ENCODE measurements around the gene NMU.

Gene NMU

DNA sequence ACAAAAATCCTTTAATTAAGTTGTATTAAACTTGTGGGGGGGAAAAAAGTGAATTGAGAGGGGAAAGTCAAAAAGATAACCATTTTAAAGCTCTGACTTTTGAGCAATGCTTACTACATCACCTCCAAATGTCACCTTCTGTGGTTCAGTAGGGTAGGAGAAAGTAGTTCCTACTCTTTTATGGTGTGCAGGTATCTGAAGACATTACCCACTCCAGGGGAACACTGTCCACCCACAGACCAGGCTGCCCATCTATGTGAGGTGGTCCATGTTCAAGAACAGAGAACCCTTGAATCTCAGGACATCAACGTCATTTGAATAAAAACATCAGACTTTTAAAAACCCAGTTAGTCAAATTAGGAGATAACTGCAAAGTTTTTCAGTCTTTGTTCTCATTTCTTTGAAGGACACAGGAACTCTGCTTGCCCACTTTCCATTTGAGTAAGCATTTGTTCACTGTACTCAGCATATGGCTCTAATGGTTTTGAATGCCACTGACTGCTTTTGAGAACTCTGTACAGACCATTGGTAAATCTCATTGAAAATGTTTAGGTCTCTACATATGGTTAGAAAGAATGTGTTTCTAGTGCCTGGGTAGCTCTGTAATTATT, 18.4 kb downstream of the NMU start:
- Histone ChIP-seq H3K9me3 (ENCODE audit: low read depth, low read length) (no peaks in the 10 kb centered on the region), H3K27ac (no peak overlapping the region), H3K36me3 (ENCODE audit: insufficient read depth, low read length) (no peaks in the 10 kb centered on the region), H3K4me3 (no peak overlapping the region), H3K9ac (ENCODE audit: insufficient read length) (no peak overlapping the region)
- TF ChIP-seq POLR2AphosphoS5 (IDR thresholded peaks at IDR 0.05; ENCODE audit: borderline replicate concordance, low read depth, low read length) (no peak), EZH2 (IDR thresholded peaks at IDR 0.05) (no peak), FOXP2 (optimal IDR thresholded peaks at IDR 0.05; ENCODE audit: control extremely low read depth, extremely low read length, insufficient read depth) (no peak)
- DNase-seq (ENCODE audit: low read depth, low spot score), result no peak

DNA sequence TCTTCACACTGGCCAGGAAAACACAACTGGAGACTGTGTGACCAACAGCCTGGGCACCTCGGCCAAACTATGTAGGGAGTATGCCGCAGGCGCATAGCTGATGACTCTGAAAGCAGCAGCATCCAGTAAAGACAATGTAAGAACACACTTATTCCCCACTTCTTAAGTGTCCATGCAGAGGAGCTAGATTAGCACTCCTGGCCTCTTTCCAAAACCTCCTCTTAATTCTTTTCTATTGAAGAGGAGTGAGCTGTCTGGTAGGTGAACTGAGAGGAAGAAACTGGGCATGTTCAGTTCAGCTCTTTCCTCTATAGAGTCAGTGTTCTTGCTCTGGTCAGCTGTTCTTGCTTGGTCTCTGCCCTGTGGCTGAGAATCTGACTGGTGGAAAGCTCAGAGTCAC, 21.1 kb downstream of the NMU start:
- Histone ChIP-seq H3K27ac (no peak overlapping the region), H3K9ac (ENCODE audit: insufficient read length) (no peak overlapping the region), H3K9me3 (ENCODE audit: low read depth, low read length) (no peaks in the 10 kb centered on the region), H3K4me3 (no peak overlapping the region), H3K36me3 (ENCODE audit: insufficient read depth, low read length) (no peaks in the 10 kb centered on the region)
- DNase-seq (ENCODE audit: low read depth, low spot score), result no peak
- no peak for TF ChIP-seq FOXP2 (optimal IDR thresholded peaks at IDR 0.05; ENCODE audit: control extremely low read depth, extremely low read length, insufficient read depth)
- TF ChIP-seq POLR2AphosphoS5 (IDR thresholded peaks at IDR 0.05; ENCODE audit: borderline replicate concordance, low read depth, low read length), result no peak
- TF ChIP-seq EZH2 (IDR thresholded peaks at IDR 0.05), result no peak

DNA sequence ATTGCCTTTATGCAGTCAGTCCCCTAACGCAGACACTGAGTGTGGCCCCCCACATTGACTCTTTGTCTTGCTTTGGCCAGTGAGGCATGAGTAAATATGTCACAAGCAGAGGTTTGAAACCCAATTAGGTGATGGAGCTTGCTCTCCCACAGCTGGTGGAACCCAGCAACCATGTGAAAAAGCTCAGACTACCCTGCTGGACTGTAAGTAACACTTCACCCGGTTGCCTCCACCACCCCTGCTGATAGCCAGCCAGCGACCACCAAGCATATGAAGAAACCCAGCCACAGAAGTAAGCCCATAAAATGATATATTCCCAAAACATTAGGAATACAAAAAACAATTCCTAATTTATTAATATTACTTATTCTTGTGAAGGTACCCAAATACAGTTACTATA, 22.5 kb downstream of the NMU start:
- H3K9me3 ChIP-seq (ENCODE audit: low read depth, low read length), result no peaks in the 10 kb centered on the region
- H3K4me3 ChIP-seq, result no peak overlapping the region
- no peaks in the 10 kb centered on the region for H3K36me3 ChIP-seq (ENCODE audit: insufficient read depth, low read length)
- DNase-seq (ENCODE audit: low read depth, low spot score), result no peak
- H3K27ac ChIP-seq, result no peak overlapping the region
- no peak for TF ChIP-seq FOXP2 (optimal IDR thresholded peaks at IDR 0.05; ENCODE audit: control extremely low read depth, extremely low read length, insufficient read depth)
- TF ChIP-seq POLR2AphosphoS5 (IDR thresholded peaks at IDR 0.05; ENCODE audit: borderline replicate concordance, low read depth, low read length), result no peak
- no peak for TF ChIP-seq EZH2 (IDR thresholded peaks at IDR 0.05)
- no peak overlapping the region for H3K9ac ChIP-seq (ENCODE audit: insufficient read length)

DNA sequence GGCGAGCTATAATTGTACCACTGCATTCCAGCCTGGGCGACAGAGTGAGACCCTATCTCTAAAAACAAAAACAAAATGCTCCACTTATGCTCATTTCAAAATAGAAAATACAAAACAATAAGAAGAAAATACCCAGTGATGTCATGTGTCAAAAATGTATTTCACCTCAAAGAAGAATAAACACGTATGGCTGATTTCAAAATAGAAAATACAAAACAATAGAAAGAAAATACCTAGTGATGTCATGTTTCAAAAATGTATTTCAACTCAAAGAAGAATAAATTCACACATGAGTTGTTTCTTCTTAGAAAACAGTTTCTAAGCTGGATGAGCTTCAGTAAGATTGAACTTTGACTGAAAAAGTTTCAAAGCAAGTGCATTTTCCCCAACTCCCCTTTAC, 23.8 kb downstream of the NMU start:
- no peak overlapping the region for H3K27ac ChIP-seq

DNA sequence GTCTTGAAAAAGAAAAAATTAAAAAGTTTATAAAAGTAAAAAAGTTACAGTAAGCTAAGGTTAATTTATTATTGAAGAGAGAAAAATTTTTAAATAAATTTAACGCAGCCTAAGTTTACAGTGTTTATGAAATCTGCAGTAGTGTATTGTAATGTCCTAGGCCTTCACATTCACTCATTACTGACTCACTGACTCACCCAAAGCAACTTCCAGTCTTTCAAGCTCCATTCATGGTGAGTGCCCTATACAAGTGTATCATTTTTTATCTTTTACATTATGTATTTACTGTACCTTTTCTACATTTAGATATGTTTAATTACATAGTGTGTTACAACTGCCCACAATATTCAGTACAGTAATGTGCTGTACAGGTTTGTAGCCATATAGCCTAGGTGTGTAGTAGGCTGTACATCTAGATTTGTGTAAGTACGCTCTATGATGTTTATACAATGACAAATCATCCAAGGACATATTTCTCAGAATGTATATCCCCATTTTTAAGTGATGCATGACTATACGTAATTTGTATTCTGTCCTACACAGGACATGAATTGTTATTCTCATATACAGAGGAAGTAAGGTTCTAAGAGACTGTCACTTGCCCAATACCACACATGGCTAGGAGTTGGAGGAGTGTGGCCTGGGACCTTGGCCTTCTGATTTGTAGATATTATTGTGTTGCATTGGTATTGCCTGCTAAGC, 24.6 kb downstream of the NMU start:
- no peak for TF ChIP-seq FOXP2 (optimal IDR thresholded peaks at IDR 0.05; ENCODE audit: control extremely low read depth, extremely low read length, insufficient read depth)
- TF ChIP-seq POLR2AphosphoS5 (IDR thresholded peaks at IDR 0.05; ENCODE audit: borderline replicate concordance, low read depth, low read length), result no peak
- no peak overlapping the region for H3K4me3 ChIP-seq
- DNase-seq (ENCODE audit: low read depth, low spot score), result no peak
- H3K27ac ChIP-seq, result no peak overlapping the region
- no peak overlapping the region for H3K9ac ChIP-seq (ENCODE audit: insufficient read length)
- H3K9me3 ChIP-seq (ENCODE audit: low read depth, low read length), result no peaks in the 10 kb centered on the region
- H3K36me3 ChIP-seq (ENCODE audit: insufficient read depth, low read length), result no peaks in the 10 kb centered on the region

More for the DNA sequence above, 23.8 kb downstream of the NMU start:
- Histone ChIP-seq H3K36me3 (ENCODE audit: insufficient read depth, low read length) (no peaks in the 10 kb centered on the region), H3K4me3 (no peak overlapping the region), H3K9ac (ENCODE audit: insufficient read length) (no peak overlapping the region), H3K9me3 (ENCODE audit: low read depth, low read length) (no peaks in the 10 kb centered on the region)
- DNase-seq (ENCODE audit: low read depth, low spot score), result no peak
- no peak for TF ChIP-seq EZH2 (IDR thresholded peaks at IDR 0.05)

DNA sequence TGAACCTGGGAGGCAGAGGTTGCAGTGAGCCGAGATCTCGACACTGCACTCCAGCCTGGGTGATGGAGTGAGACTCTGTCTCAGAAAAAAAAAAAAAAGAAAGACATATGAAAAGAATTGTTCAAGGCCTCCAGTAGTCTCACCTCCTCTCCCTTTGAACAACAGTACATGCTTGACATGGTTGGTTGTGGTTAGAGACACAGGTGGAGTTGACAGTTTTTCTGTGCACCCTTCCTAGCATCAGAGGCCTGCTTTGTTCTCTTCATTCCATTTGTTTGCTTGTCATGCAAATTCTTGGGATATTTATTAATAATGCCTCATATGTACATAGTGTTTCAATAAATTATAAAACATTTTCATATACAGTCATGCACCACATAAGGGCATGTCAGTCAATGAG, 25.7 kb downstream of the NMU start:
- DNase-seq (ENCODE audit: low read depth, low spot score), result no peak
- no peak for TF ChIP-seq POLR2AphosphoS5 (IDR thresholded peaks at IDR 0.05; ENCODE audit: borderline replicate concordance, low read depth, low read length)
- TF ChIP-seq FOXP2 (optimal IDR thresholded peaks at IDR 0.05; ENCODE audit: control extremely low read depth, extremely low read length, insufficient read depth), result no peak
- TF ChIP-seq EZH2 (IDR thresholded peaks at IDR 0.05), result no peak
- Histone ChIP-seq H3K9me3 (ENCODE audit: low read depth, low read length) (no peaks in the 10 kb centered on the region), H3K36me3 (ENCODE audit: insufficient read depth, low read length) (no peaks in the 10 kb centered on the region), H3K4me3 (no peak overlapping the region), H3K9ac (ENCODE audit: insufficient read length) (no peak overlapping the region), H3K27ac (no peak overlapping the region)

DNA sequence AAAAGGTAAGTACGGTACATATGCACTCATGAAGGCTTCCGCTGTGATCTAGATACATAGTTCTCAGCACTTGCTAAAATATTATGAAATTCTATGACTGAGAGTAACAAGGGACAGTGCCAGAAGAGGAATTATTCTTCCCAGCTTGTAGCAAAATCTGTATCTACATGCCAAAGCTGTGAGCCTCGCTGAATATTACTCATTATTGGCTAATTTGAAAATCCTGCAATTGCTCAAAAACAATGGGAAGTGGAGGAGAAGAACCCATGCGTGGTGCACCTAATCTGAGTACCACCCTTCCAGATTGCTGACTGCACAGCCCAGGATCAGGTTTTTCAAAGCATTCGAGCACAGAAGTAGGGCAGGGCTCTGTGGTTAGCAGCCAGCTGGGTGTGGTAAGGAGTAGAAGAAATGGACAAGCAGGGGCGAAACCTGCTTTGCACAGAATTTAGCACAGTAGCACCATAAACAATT, 26.7 kb downstream of the NMU start:
- H3K4me3 ChIP-seq, result no peak overlapping the region
- H3K9me3 ChIP-seq (ENCODE audit: low read depth, low read length), result no peaks in the 10 kb centered on the region
- no peaks in the 10 kb centered on the region for H3K36me3 ChIP-seq (ENCODE audit: insufficient read depth, low read length)
- H3K9ac ChIP-seq (ENCODE audit: insufficient read length), result no peak overlapping the region
- no peak overlapping the region for H3K27ac ChIP-seq
- TF ChIP-seq POLR2AphosphoS5 (IDR thresholded peaks at IDR 0.05; ENCODE audit: borderline replicate concordance, low read depth, low read length) (no peak), FOXP2 (optimal IDR thresholded peaks at IDR 0.05; ENCODE audit: control extremely low read depth, extremely low read length, insufficient read depth) (no peak), EZH2 (IDR thresholded peaks at IDR 0.05) (no peak)
- no peak for DNase-seq (ENCODE audit: low read depth, low spot score)

DNA sequence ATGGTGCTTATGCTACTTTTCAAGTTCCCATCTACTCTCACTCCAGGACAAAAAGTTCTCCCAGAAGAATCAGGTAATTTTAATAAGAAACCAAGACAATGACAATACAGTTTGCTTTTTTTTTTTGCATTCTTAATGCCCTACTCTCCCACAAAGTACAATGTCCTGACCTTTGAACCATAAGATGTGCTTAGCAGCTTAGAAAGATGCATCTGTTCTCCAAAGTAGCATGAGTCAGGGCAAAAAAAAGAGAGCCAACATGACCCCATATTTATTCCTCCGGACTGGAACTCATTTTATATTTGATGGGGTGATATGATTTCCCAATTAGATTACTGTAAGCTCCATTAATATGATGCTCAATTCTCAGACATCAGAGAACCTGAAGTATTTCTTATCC, 27.5 kb downstream of the NMU start:
- H3K27ac ChIP-seq, result no peak overlapping the region
- H3K9ac ChIP-seq (ENCODE audit: insufficient read length), result no peak overlapping the region
- TF ChIP-seq EZH2 (IDR thresholded peaks at IDR 0.05) (no peak), POLR2AphosphoS5 (IDR thresholded peaks at IDR 0.05; ENCODE audit: borderline replicate concordance, low read depth, low read length) (no peak), FOXP2 (optimal IDR thresholded peaks at IDR 0.05; ENCODE audit: control extremely low read depth, extremely low read length, insufficient read depth) (no peak)

DNA sequence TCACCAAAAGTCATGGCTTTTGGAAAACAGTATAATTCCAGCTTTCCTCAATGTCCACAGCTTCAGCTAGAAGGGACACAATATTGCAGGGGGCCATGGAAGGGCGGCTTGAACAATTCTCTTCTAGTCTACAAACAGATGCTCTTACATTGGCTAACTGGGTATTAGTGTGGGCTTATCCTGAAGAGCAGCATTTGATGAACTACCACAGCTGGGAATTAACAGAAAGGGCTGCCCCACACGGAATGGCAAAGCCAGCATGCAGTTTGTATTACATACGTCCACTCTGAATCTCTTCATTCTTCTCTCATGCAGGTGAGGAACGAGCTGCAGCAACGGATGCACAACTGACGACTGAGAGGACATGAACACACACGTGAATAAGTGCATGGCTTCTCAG, 31.1 kb downstream of the NMU start:
- no peak overlapping the region for H3K4me3 ChIP-seq
- no peaks in the 10 kb centered on the region for H3K9me3 ChIP-seq (ENCODE audit: low read depth, low read length)
- no peak for TF ChIP-seq POLR2AphosphoS5 (IDR thresholded peaks at IDR 0.05; ENCODE audit: borderline replicate concordance, low read depth, low read length)
- no peak for TF ChIP-seq EZH2 (IDR thresholded peaks at IDR 0.05)
- TF ChIP-seq FOXP2 (optimal IDR thresholded peaks at IDR 0.05; ENCODE audit: control extremely low read depth, extremely low read length, insufficient read depth), result no peak
- DNase-seq (ENCODE audit: low read depth, low spot score), result no peak
- no peak overlapping the region for H3K9ac ChIP-seq (ENCODE audit: insufficient read length)
- H3K36me3 ChIP-seq (ENCODE audit: insufficient read depth, low read length), result no peaks in the 10 kb centered on the region
- no peak overlapping the region for H3K27ac ChIP-seq

More for the DNA sequence above, 27.5 kb downstream of the NMU start:
- Histone ChIP-seq H3K9me3 (ENCODE audit: low read depth, low read length) (no peaks in the 10 kb centered on the region), H3K36me3 (ENCODE audit: insufficient read depth, low read length) (no peaks in the 10 kb centered on the region), H3K4me3 (no peak overlapping the region)
- DNase-seq (ENCODE audit: low read depth, low spot score), result no peak

All from SK-N-MC (cell line).